H1 (cell line): ENCODE measurements around the gene ENDOD1. TPM values are rescaled to one million over a fixed set of nuclear protein-coding genes. Genes with fewer than 3 reads are reported as not detected.

Source experiments
- CTCF ChIA-PET: fragments of 300-600 bp; sonication (Branson Sonifier 250); formaldehyde crosslinking; loops from one replicate; lab custom pipeline; 2021; ENCODE audit not compliant: partially characterized antibody; lab: Charles Lee
- POLR2A ChIA-PET: fragments of 300-600 bp; sonication (Branson Sonifier 250); formaldehyde crosslinking; loops from one replicate; lab custom pipeline; 2021; ENCODE audit warnings: inconsistent platforms; ENCODE audit not compliant: partially characterized antibody; lab: Charles Lee
- DNase-seq, 2 experiments: peaks; one replicate each; pipeline versions ENCODE4 v3.0.0 to v3.0.0-alpha.2; 2010 to 2022; ENCODE audit warnings: low spot score in 2 of 2, low read depth in 1 of 2, mixed read lengths in 1 of 2
- FAIRE-seq: peaks from 2 replicates; lab custom pipeline; 2011; peaks lifted over from hg19 to GRCh38; lab: Jason Lieb, UNC
- H2AFZ ChIP-seq: 2 replicates; pipeline ENCODE4 v1.8.1; 2012; ENCODE audit warnings: low read length, inconsistent platforms
- H2AK5ac ChIP-seq: 2 replicates; pipeline ENCODE4 v1.6.1; 2013; ENCODE audit warnings: low read depth, low read length
- H2BK120ac ChIP-seq: replicated peaks from 2 replicates; pipeline ENCODE3; 2013; ENCODE audit warnings: low read depth, low read length, inconsistent platforms
- H2BK12ac ChIP-seq: 2 replicates; pipeline ENCODE4 v1.6.1; 2013; ENCODE audit warnings: low read depth, low read length
- H2BK15ac ChIP-seq: 2 replicates; pipeline ENCODE4 v1.6.1; 2013; ENCODE audit warnings: low read length
- H2BK20ac ChIP-seq: 2 replicates; pipeline ENCODE4 v1.6.1; 2013; ENCODE audit warnings: low read length
- H2BK5ac ChIP-seq: 2 replicates; pipeline ENCODE4 v1.6.1; 2013; ENCODE audit warnings: low read depth, low read length
- H3K14ac ChIP-seq: 2 replicates; pipeline ENCODE4 v1.6.1; 2013; ENCODE audit warnings: inconsistent platforms; ENCODE audit not compliant: insufficient read length
- H3K18ac ChIP-seq: 2 replicates; pipeline ENCODE4 v1.6.1; 2013; ENCODE audit warnings: low read length; ENCODE audit errors: extremely low read depth
- H3K23ac ChIP-seq: 2 replicates; pipeline ENCODE4 v1.6.1; 2013; ENCODE audit warnings: inconsistent platforms; ENCODE audit not compliant: insufficient read length
- H3K23me2 ChIP-seq: 2 replicates; pipeline ENCODE4 v1.6.1; 2013; ENCODE audit warnings: low read depth, low read length
- H3K27ac ChIP-seq: 2 replicates; pipeline ENCODE4 v1.6.1; 2011; ENCODE audit warnings: low read depth, low read length, inconsistent platforms
- H3K27me3 ChIP-seq, 4 experiments: replicated peaks in 1 of 4; 1 replicate in 1 of 4; 2 replicates in 3 of 4; pipeline versions ENCODE4 v1.6.1 to v1.8.1; 2011 to 2013; ENCODE audit warnings: low read length in 3 of 4, mild to moderate bottlenecking in 3 of 4, inconsistent platforms in 2 of 4, mixed read lengths in 2 of 4, moderate library complexity in 1 of 4; ENCODE audit not compliant: control insufficient read depth in 3 of 4, insufficient read depth in 3 of 4; ENCODE audit errors: extremely low read depth in 1 of 4
- H3K36me3 ChIP-seq, 4 experiments: 2 replicates each; pipeline versions ENCODE4 v1.6.1 to v1.8.1; 2011 to 2013; ENCODE audit warnings: mild to moderate bottlenecking in 4 of 4, low read length in 3 of 4, moderate library complexity in 2 of 4, control low read depth in 1 of 4, inconsistent platforms in 1 of 4; ENCODE audit not compliant: insufficient read depth in 4 of 4, control insufficient read depth in 2 of 4
- H3K4ac ChIP-seq: replicated peaks from 2 replicates; pipeline ENCODE3; 2013; ENCODE audit warnings: low read length, low read depth, mixed read lengths, inconsistent platforms; ENCODE audit not compliant: insufficient read length
- H3K4me1 ChIP-seq, 4 experiments: replicated peaks in 1 of 4; 1 replicate in 1 of 4; 2 replicates in 3 of 4; pipeline versions ENCODE4 v1.6.1 to v1.8.1; 2011 to 2013; ENCODE audit warnings: low read length in 3 of 4, inconsistent platforms in 2 of 4, mixed read lengths in 1 of 4; ENCODE audit not compliant: insufficient read depth in 4 of 4, control insufficient read depth in 3 of 4
- H3K4me2 ChIP-seq, 2 experiments: 2 replicates each; pipeline versions ENCODE4 v1.6.1 to v1.8.1; 2011 to 2013; ENCODE audit warnings: low read depth in 2 of 2, low read length in 2 of 2, control low read depth in 1 of 2, inconsistent platforms in 1 of 2, mild to moderate bottlenecking in 1 of 2; ENCODE audit not compliant: insufficient read depth in 1 of 2
- H3K4me3 ChIP-seq, 4 experiments: fragments of 200-600, 300-600 bp in 1 of 4; sonication (generic), shearing (Covaris generic), sonication (Bioruptor Twin) in 1 of 4; 2 replicates each; pipeline versions ENCODE4 v1.5.1 to v1.8.1; 2011 to 2016; ENCODE audit warnings: low read length in 4 of 4, low read depth in 3 of 4, control low read depth in 2 of 4, inconsistent platforms in 2 of 4, mild to moderate bottlenecking in 2 of 4, mixed read lengths in 1 of 4, moderate library complexity in 1 of 4; ENCODE audit not compliant: insufficient read depth in 2 of 4; ENCODE audit errors: extremely low read depth in 1 of 4
- H3K56ac ChIP-seq: replicated peaks from 2 replicates; pipeline ENCODE3; 2013; ENCODE audit warnings: low read depth, mild to moderate bottlenecking, mixed read lengths, low read length, inconsistent platforms; ENCODE audit not compliant: insufficient read length
- H3K79me1 ChIP-seq: 2 replicates; pipeline ENCODE4 v1.6.1; 2013; ENCODE audit warnings: low read depth, low read length, control low read depth
- H3K79me2 ChIP-seq, 2 experiments: 2 replicates each; pipeline versions ENCODE4 v1.6.1 to v1.8.1; 2012 to 2013; ENCODE audit warnings: low read length in 2 of 2, mild to moderate bottlenecking in 2 of 2, inconsistent platforms in 1 of 2; ENCODE audit not compliant: insufficient read depth in 2 of 2, control insufficient read depth in 1 of 2
- H3K9ac ChIP-seq, 4 experiments: replicated peaks in 1 of 4; 1 replicate in 1 of 4; 2 replicates in 3 of 4; pipeline versions ENCODE4 v1.6.1 to v1.8.1; 2011 to 2013; ENCODE audit warnings: low read depth in 3 of 4, low read length in 3 of 4, control low read depth in 2 of 4, mild to moderate bottlenecking in 2 of 4, moderate library complexity in 2 of 4, inconsistent platforms in 1 of 4; ENCODE audit errors: extremely low read depth in 1 of 4
- H3K9me3 ChIP-seq, 2 experiments: 2 replicates each; pipeline versions ENCODE4 v1.6.1 to v1.8.1; 2012 to 2013; ENCODE audit warnings: mild to moderate bottlenecking in 2 of 2, moderate library complexity in 2 of 2, control low read depth in 1 of 2, inconsistent platforms in 1 of 2, low read depth in 1 of 2, low read length in 1 of 2, mixed read lengths in 1 of 2; ENCODE audit not compliant: insufficient read depth in 2 of 2
- H4K20me1 ChIP-seq, 2 experiments: replicated peaks in 1 of 2; 2 replicates each; pipeline versions ENCODE3 to v1.8.1; 2011 to 2013; ENCODE audit warnings: inconsistent platforms in 2 of 2, low read length in 2 of 2, mild to moderate bottlenecking in 1 of 2; ENCODE audit not compliant: insufficient read depth in 2 of 2, control insufficient read depth in 1 of 2
- H4K5ac ChIP-seq: 2 replicates; pipeline ENCODE4 v1.6.1; 2013; ENCODE audit warnings: low read length, low read depth, mixed read lengths, inconsistent platforms; ENCODE audit not compliant: insufficient read length
- H4K8ac ChIP-seq: 2 replicates; pipeline ENCODE4 v1.8.0; 2013; ENCODE audit warnings: mild to moderate bottlenecking, moderate library complexity, low read length, inconsistent platforms; ENCODE audit not compliant: insufficient read depth; ENCODE audit errors: extremely low read depth
- H4K91ac ChIP-seq: replicated peaks from 2 replicates; pipeline ENCODE3; 2013; ENCODE audit warnings: low read length, mixed read lengths, inconsistent platforms; ENCODE audit not compliant: insufficient read length
- JUN ChIP-seq: IDR thresholded peaks from 2 replicates; pipeline ENCODE4 v1.6.1; 2011; ENCODE audit warnings: low read depth, mild to moderate bottlenecking, improper control_type of control experiment, low read length
- RFX5 ChIP-seq: IDR thresholded peaks from 2 replicates; pipeline ENCODE4 v1.6.1; 2011; ENCODE audit warnings: low read depth, low read length, improper control_type of control experiment, borderline replicate concordance
- WGBS, 2 experiments: shearing (Covaris generic) in 1 of 2; methylation state at CpG; one replicate each; pipeline versions ENCODE4 v1.1.6 to v1.1.7; 2013 to 2015; ENCODE audit warnings: low lambda C conversion rate in 2 of 2, mixed read lengths in 2 of 2, inconsistent platforms in 1 of 2, low coverage in 1 of 2, missing lambda C conversion rate in 1 of 2; ENCODE audit not compliant: insufficient replicate concordance in 2 of 2, insufficient coverage in 1 of 2, insufficient read length in 1 of 2; ENCODE audit errors: extremely low coverage in 1 of 2, missing lambda C conversion rate in 1 of 2; 5-methylcytosine and 5-hydroxymethylcytosine counted together
- polyA plus RNA-seq, 7 experiments: library from polyadenylated mRNA; depleted of rRNA in 3 of 7; stranded (reverse) in 5 of 7; unstranded in 2 of 7; fragments of >200 nt in 5 of 7; fragments of 200-250 nt in 2 of 7; gene quantifications; 1 replicate in 5 of 7; 2 replicates in 1 of 7; 4 replicates in 1 of 7; pipeline versions ENCODE4 v1.2.1 to v1.2.3, GENCODE V29; 2011 to 2013; ENCODE audit warnings: missing spikeins in 2 of 7, mixed read lengths in 2 of 7
- total RNA-seq: library from RNA; stranded (reverse); fragmentation: NEBNext Ultra II Directional; extraction: Animal tissue kit (Norgen Biotek cat#: 25700); gene quantifications from 2 replicates; pipeline ENCODE4 v1.2.1, GENCODE V29; 2021

The ENDOD1 gene
- total and polyA plus RNA-seq, 2 of the 8 experiments (the other 6 are each of a cell fraction or from before 2014, with no cell fraction given) = 1.2 to 2.5 TPM

DNA sequence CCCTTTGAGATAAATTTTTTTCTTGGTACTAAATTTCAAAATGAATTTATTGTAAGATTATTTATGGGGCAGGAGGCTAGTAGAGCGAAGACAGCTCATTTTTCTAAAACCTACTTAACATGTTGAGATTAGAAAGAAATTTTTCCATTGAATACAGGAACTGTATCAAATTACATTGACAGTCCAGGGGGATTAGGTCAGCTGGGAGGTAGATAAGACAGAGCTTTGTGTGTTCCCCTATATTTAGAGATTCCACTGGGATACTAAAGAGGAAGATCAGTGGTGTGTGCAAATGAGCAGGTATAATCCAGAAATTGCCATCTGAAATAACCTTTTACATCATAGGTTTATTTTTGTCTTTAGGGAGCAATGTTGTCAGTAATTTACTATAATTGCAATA is 32.1 kb downstream of the ENDOD1 start:
- Histone ChIP-seq H3K79me1 (no peaks in the 10 kb centered on the region), H3K18ac (no peak overlapping the region), H3K36me3 (no peaks in the 10 kb centered on the region), H3K4me3 (no peak overlapping the region), H3K23me2 (no peaks in the 10 kb centered on the region), H3K9me3 (no peaks in the 10 kb centered on the region), H3K14ac (no peak overlapping the region), H3K27ac (no peak overlapping the region), H4K5ac (no peak overlapping the region), H2BK12ac (no peak overlapping the region), H4K8ac (no peak overlapping the region), H3K56ac (no peak overlapping the region), H4K91ac (no peak overlapping the region), H2BK120ac (no peak overlapping the region), H2BK5ac (no peak overlapping the region), H2AFZ (no peak overlapping the region), H2BK15ac (no peak overlapping the region), H3K4ac (no peak overlapping the region), H4K20me1 (peaks cover 0 to 2% of the 10 kb centered on the region in 2 experiments), H3K23ac (no peak overlapping the region), H2BK20ac (no peak overlapping the region), H3K9ac (no peak overlapping the region), H3K27me3 (no peaks in the 10 kb centered on the region), H3K4me1 (no peaks in the 10 kb centered on the region), H2AK5ac (no peak overlapping the region), H3K4me2 (no peak overlapping the region), H3K79me2 (no peaks in the 10 kb centered on the region)
- ChIA-PET POLR2A (no interaction called here), CTCF (no interaction called here)
- DNase-seq = no peak
- FAIRE-seq = no peak
- WGBS, 2 experiments = 85% methylated on average over 1 of the region's 1 CpG; no CpG with 5 or more reads in 1 of the 2 experiments
- TF ChIP-seq RFX5 = no peak
- TF ChIP-seq JUN = no peak
